H1 (cell line): ENCODE results near the gene MRPL39.

Experiments used
- CEBPB ChIP-seq: IDR thresholded peaks from 2 replicates; pipeline ENCODE4 v1.6.1; 2012; ENCODE audit warnings: low read depth, low read length
- EZH2 ChIP-seq: fragments of 200-600 bp; sonication (generic); IDR thresholded peaks from 2 replicates; pipeline ENCODE4 v1.7.1; 2012; ENCODE audit warnings: low read depth, mild to moderate bottlenecking, moderate library complexity, low read length, inconsistent platforms; ENCODE audit not compliant: severe bottlenecking
- GABPA ChIP-seq: IDR thresholded peaks from 2 replicates; pipeline ENCODE4 v1.6.1; 2011; ENCODE audit warnings: mild to moderate bottlenecking, low read length, moderate library complexity, borderline replicate concordance; ENCODE audit not compliant: insufficient read depth
- SRF ChIP-seq: IDR thresholded peaks from 2 replicates; pipeline ENCODE4 v1.6.1; 2011; ENCODE audit warnings: mild to moderate bottlenecking, low read depth, low read length, moderate library complexity
- TF ChIP-seq, protein P1 (sequence below), 3 experiments: IDR thresholded peaks; 1 replicate in 2 of 3; 2 replicates in 1 of 3; pipeline versions ENCODE4 v1.5.1 to v1.6.1; 2011; ENCODE audit warnings: low read length in 3 of 3, mild to moderate bottlenecking in 3 of 3, inconsistent platforms in 2 of 3, low read depth in 1 of 3, moderate library complexity in 1 of 3; ENCODE audit not compliant: insufficient read depth in 1 of 3; ENCODE audit errors: control extremely low read depth in 1 of 3

DNA sequence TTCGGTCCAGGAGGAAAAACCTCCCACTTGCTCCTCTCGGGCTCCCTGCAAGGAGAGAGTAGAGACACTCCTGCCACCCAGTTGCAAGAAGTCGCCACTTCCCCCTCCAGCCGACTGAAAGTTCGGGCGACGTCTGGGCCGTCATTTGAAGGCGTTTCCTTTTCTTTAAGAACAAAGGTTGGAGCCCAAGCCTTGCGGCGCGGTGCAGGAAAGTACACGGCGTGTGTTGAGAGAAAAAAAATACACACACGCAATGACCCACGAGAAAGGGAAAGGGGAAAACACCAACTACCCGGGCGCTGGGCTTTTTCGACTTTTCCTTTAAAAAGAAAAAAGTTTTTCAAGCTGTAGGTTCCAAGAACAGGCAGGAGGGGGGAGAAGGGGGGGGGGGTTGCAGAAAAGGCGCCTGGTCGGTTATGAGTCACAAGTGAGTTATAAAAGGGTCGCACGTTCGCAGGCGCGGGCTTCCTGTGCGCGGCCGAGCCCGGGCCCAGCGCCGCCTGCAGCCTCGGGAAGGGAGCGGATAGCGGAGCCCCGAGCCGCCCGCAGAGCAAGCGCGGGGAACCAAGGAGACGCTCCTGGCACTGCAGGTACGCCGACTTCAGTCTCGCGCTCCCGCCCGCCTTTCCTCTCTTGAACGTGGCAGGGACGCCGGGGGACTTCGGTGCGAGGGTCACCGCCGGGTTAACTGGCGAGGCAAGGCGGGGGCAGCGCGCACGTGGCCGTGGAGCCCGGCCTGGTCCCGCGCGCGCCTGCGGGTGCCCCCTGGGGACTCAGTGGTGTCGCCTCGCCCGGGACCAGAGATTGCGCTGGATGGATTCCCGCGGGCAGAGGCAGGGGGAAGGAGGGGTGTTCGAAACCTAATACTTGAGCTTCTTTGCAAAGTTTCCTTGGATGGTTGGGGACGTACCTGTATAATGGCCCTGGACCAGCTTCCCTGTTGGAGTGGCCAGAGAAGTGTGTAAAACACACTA lies 45.3 kb downstream of the MRPL39 start:
- no peak for TF ChIP-seq SRF
- TF ChIP-seq, protein P1, sequence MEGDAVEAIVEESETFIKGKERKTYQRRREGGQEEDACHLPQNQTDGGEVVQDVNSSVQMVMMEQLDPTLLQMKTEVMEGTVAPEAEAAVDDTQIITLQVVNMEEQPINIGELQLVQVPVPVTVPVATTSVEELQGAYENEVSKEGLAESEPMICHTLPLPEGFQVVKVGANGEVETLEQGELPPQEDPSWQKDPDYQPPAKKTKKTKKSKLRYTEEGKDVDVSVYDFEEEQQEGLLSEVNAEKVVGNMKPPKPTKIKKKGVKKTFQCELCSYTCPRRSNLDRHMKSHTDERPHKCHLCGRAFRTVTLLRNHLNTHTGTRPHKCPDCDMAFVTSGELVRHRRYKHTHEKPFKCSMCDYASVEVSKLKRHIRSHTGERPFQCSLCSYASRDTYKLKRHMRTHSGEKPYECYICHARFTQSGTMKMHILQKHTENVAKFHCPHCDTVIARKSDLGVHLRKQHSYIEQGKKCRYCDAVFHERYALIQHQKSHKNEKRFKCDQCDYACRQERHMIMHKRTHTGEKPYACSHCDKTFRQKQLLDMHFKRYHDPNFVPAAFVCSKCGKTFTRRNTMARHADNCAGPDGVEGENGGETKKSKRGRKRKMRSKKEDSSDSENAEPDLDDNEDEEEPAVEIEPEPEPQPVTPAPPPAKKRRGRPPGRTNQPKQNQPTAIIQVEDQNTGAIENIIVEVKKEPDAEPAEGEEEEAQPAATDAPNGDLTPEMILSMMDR (IDR thresholded peaks at IDR 0.05; ENCODE audit: control extremely low read depth in 1 of 3, insufficient read depth in 1 of 3, low read depth in 1 of 3, low read length in 3 of 3): peak; percentile 27 to 43 (median 35)
- TF ChIP-seq EZH2: peak; percentile 33
- no peak for TF ChIP-seq CEBPB
- no peak for TF ChIP-seq GABPA
